HepG2 (cell line): ENCODE data around the gene TMEM38A. TPM values are rescaled to one million over a fixed set of nuclear protein-coding genes. Genes with fewer than 3 reads are reported as not detected.

Source experiments
- HIVEP1 ChIP-seq: sonication (generic); formaldehyde crosslinking; IDR thresholded peaks from 2 replicates; pipeline ENCODE4 v1.4.0; 2020; ENCODE audit warnings: mild to moderate bottlenecking, missing genetic modification reagents
- KLF9 ChIP-seq: IDR thresholded peaks from 2 replicates; pipeline ENCODE4 v1.6.1; 2016; ENCODE audit warnings: low read depth
- MTF1 ChIP-seq: sonication (generic); formaldehyde crosslinking; IDR thresholded peaks from 2 replicates; pipeline ENCODE4 v1.5.0; 2020; ENCODE audit warnings: missing genetic modification reagents
- NR2C2 ChIP-seq: sonication (generic); formaldehyde crosslinking; IDR thresholded peaks from 2 replicates; pipeline ENCODE4 v1.4.0; 2020; ENCODE audit warnings: missing genetic modification reagents, mild to moderate bottlenecking, moderate library complexity, borderline replicate concordance
- ONECUT2 ChIP-seq: sonication (generic); formaldehyde crosslinking; IDR thresholded peaks from 2 replicates; pipeline ENCODE4 v1.4.0; 2020; ENCODE audit warnings: missing genetic modification reagents
- PHF8 ChIP-seq: sonication (generic); formaldehyde crosslinking; IDR thresholded peaks from 2 replicates; pipeline ENCODE4 v1.5.0; 2020; ENCODE audit warnings: missing genetic modification reagents
- SIX1 ChIP-seq: sonication (generic); formaldehyde crosslinking; IDR thresholded peaks from 2 replicates; pipeline ENCODE4 v1.4.0; 2020; ENCODE audit warnings: missing genetic modification reagents, borderline replicate concordance
- SMYD3 ChIP-seq: sonication (generic); formaldehyde crosslinking; IDR thresholded peaks from 2 replicates; pipeline ENCODE4 v1.8.1; 2023; ENCODE audit warnings: mild to moderate bottlenecking, missing genetic modification reagents
- SP4 ChIP-seq: sonication (generic); formaldehyde crosslinking; IDR thresholded peaks from 2 replicates; pipeline ENCODE4 v1.8.1; 2023; ENCODE audit warnings: mild to moderate bottlenecking, missing genetic modification reagents
- TCF7L2 ChIP-seq: IDR thresholded peaks from 2 replicates; pipeline ENCODE4 v1.6.1; 2011; ENCODE audit warnings: mild to moderate bottlenecking, low read depth, low read length, moderate library complexity
- ZFX ChIP-seq: sonication (generic); formaldehyde crosslinking; IDR thresholded peaks from 2 replicates; pipeline ENCODE4 v1.4.0; 2020; ENCODE audit warnings: mild to moderate bottlenecking, low read depth, missing genetic modification reagents, moderate library complexity
- ZNF17 ChIP-seq: sonication (generic); formaldehyde crosslinking; IDR thresholded peaks from 2 replicates; pipeline ENCODE4 v1.5.0; 2020; ENCODE audit warnings: mild to moderate bottlenecking, missing genetic modification reagents
- ZNF180 ChIP-seq: sonication (generic); formaldehyde crosslinking; IDR thresholded peaks from 2 replicates; pipeline ENCODE4 v1.4.0; 2020; ENCODE audit warnings: low read depth, missing genetic modification reagents, borderline replicate concordance
- ZNF235 ChIP-seq: sonication (generic); formaldehyde crosslinking; IDR thresholded peaks from 2 replicates; pipeline ENCODE4 v1.8.1; 2023; ENCODE audit warnings: mild to moderate bottlenecking, missing genetic modification reagents, borderline replicate concordance
- ZNF263 ChIP-seq: sonication (generic); formaldehyde crosslinking; IDR thresholded peaks from 2 replicates; pipeline ENCODE4 v1.4.0; 2020; ENCODE audit warnings: missing genetic modification reagents
- ZNF317 ChIP-seq: sonication (generic); formaldehyde crosslinking; IDR thresholded peaks from 2 replicates; pipeline ENCODE4 v1.5.0; 2020; ENCODE audit warnings: mild to moderate bottlenecking, missing genetic modification reagents
- ZNF326 ChIP-seq: sonication (generic); formaldehyde crosslinking; IDR thresholded peaks from 2 replicates; pipeline ENCODE4 v1.4.0; 2020; ENCODE audit warnings: missing genetic modification reagents, borderline replicate concordance
- ZNF556 ChIP-seq: sonication (generic); formaldehyde crosslinking; IDR thresholded peaks from 2 replicates; pipeline ENCODE4 v1.4.0; 2020; ENCODE audit warnings: mild to moderate bottlenecking, missing genetic modification reagents, borderline replicate concordance
- ZNF839 ChIP-seq: sonication (generic); formaldehyde crosslinking; IDR thresholded peaks from 2 replicates; pipeline ENCODE4 v1.4.0; 2020; ENCODE audit warnings: missing genetic modification reagents, mild to moderate bottlenecking, borderline replicate concordance
- ZNF850 ChIP-seq: sonication (generic); formaldehyde crosslinking; conservative IDR thresholded peaks from 2 replicates; pipeline ENCODE4 v1.9.0; 2021; ENCODE audit warnings: mild to moderate bottlenecking, missing genetic modification reagents
- polyA plus RNA-seq, 8 experiments: library from polyadenylated mRNA; depleted of rRNA in 3 of 8; stranded (reverse) in 7 of 8; unstranded in 1 of 8; fragments of >200 nt; fragmentation: Illumina TruSeq in 4 of 8; extraction: Trizol in 4 of 8; gene quantifications; 2 replicates each; pipeline versions ENCODE4 v1.2.1 to v1.2.3, GENCODE V29; 2011 to 2016; ENCODE audit warnings: low read depth in 4 of 8, missing spikeins in 1 of 8, mixed read lengths in 1 of 8; ENCODE audit not compliant: insufficient read depth in 1 of 8
- total RNA-seq, 5 experiments: library from RNA; depleted of rRNA; stranded (reverse); fragments of >200 nt; fragmentation: Illumina TruSeq; extraction: Trizol; gene quantifications; 2 replicates each; pipeline ENCODE4 v1.2.3, GENCODE V29; 2016; ENCODE audit warnings: low read depth in 1 of 5
- TF ChIP-seq, protein P1 (sequence below), 2 experiments: sonication (generic) in 1 of 2; formaldehyde crosslinking in 1 of 2; IDR thresholded peaks; 2 replicates each; pipeline versions ENCODE4 v1.4.0 to v1.6.1; 2016 to 2020; ENCODE audit warnings: borderline replicate concordance in 1 of 2, low read depth in 1 of 2, mild to moderate bottlenecking in 1 of 2, missing genetic modification reagents in 1 of 2
- TF ChIP-seq, protein P2 (sequence below): sonication (generic); formaldehyde crosslinking; conservative IDR thresholded peaks from 2 replicates; pipeline ENCODE4 v1.4.0; 2020; ENCODE audit warnings: missing genetic modification reagents
- TF ChIP-seq, protein P3 (sequence below): sonication (generic); formaldehyde crosslinking; IDR thresholded peaks from 2 replicates; pipeline ENCODE4 v1.8.1; 2023; ENCODE audit warnings: mild to moderate bottlenecking, missing genetic modification reagents

The TMEM38A gene
- total and polyA plus RNA-seq, 2 of the 13 experiments (the other 11 are each of a cell fraction or from before 2014, with no cell fraction given), result 4.8 to 6.8 TPM

DNA sequence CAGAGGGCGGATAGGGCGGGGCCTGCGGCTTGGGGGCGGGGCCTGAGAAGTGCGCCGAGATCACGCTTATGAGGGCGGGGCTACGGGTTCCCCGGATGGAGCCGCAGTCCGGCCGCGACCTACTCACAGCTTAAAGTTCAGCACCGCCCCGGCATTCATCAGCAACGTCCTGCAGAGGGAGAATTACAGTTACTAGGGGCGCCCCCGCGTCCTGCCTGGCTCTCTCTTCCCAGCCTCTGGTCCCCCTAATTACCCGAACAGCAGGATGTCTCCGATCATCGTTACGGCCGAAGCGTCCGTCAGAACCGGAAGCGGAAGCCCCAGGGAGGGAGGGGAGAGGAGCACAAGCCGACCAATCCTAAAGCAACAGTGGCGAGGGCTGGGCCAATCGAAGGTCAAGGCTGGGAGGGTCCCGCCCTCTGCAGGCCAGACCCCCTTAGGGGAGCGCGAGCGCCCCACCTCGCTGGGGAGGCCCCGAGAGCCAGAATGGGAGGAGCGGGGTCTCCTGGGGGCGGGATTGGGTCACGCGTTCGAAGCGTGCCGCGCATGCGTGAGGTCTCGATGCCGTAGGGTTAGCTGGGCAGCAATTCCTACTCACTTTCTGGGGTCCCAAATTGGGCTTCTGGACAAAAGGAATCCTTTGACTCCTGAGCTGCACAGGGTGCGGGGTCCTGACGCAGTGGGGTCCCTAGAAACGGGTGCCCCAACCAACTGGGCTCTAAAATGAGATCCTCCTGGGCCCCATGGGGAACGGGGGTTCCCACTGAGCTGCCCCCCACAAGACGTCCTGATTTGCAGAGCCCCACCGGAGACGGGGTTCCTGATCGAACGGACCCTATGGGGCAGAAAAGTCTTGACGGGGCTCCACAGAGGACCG is 869 bp upstream of the TMEM38A start, which contains the start of gene SMIM7 (continued):
- TF ChIP-seq, protein P1, sequence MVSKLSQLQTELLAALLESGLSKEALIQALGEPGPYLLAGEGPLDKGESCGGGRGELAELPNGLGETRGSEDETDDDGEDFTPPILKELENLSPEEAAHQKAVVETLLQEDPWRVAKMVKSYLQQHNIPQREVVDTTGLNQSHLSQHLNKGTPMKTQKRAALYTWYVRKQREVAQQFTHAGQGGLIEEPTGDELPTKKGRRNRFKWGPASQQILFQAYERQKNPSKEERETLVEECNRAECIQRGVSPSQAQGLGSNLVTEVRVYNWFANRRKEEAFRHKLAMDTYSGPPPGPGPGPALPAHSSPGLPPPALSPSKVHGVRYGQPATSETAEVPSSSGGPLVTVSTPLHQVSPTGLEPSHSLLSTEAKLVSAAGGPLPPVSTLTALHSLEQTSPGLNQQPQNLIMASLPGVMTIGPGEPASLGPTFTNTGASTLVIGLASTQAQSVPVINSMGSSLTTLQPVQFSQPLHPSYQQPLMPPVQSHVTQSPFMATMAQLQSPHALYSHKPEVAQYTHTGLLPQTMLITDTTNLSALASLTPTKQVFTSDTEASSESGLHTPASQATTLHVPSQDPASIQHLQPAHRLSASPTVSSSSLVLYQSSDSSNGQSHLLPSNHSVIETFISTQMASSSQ (IDR thresholded peaks at IDR 0.05; ENCODE audit: low read depth), result no peak
- TF ChIP-seq, protein P1 (CRISPR knock-in tag; IDR thresholded peaks at IDR 0.05; ENCODE audit: borderline replicate concordance), result peak; percentile 37; the same call in 1 of the 2 replicates
- TF ChIP-seq NR2C2 (CRISPR knock-in tag), result peak; percentile 95
- peak; percentile 97 for TF ChIP-seq PHF8 (CRISPR knock-in tag)
- TF ChIP-seq ZNF317 (CRISPR knock-in tag), result 0 out of 2 replicates have a peak, but pooled peaks have one; percentile 34
- peak; percentile 96 for TF ChIP-seq SP4 (CRISPR knock-in tag)
- TF ChIP-seq ZNF850 (CRISPR knock-in tag), result no peak
- TF ChIP-seq TCF7L2, result no peak
- TF ChIP-seq HIVEP1, result peak; percentile 92
- no peak for TF ChIP-seq ZNF326 (CRISPR knock-in tag)
- TF ChIP-seq ZFX, result peak; percentile 85
- no peak for TF ChIP-seq ZNF235
- TF ChIP-seq, protein P2, sequence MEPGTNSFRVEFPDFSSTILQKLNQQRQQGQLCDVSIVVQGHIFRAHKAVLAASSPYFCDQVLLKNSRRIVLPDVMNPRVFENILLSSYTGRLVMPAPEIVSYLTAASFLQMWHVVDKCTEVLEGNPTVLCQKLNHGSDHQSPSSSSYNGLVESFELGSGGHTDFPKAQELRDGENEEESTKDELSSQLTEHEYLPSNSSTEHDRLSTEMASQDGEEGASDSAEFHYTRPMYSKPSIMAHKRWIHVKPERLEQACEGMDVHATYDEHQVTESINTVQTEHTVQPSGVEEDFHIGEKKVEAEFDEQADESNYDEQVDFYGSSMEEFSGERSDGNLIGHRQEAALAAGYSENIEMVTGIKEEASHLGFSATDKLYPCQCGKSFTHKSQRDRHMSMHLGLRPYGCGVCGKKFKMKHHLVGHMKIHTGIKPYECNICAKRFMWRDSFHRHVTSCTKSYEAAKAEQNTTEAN, result peak; percentile 47; the same call in 1 of the 2 replicates
- TF ChIP-seq ZNF556 (CRISPR knock-in tag), result no peak
- TF ChIP-seq SIX1 (CRISPR knock-in tag), result no peak
- no peak for TF ChIP-seq MTF1
- no peak for TF ChIP-seq ZNF263 (CRISPR knock-in tag)
- TF ChIP-seq SMYD3, result no peak
- TF ChIP-seq ZNF180, result no peak
- 0 out of 2 replicates have a peak, but pooled peaks have one; percentile 54 for TF ChIP-seq KLF9 (CRISPR knock-in tag)
- TF ChIP-seq ZNF17 (CRISPR knock-in tag), result no peak
- TF ChIP-seq ONECUT2 (CRISPR knock-in tag), result no peak
- TF ChIP-seq, protein P3, sequence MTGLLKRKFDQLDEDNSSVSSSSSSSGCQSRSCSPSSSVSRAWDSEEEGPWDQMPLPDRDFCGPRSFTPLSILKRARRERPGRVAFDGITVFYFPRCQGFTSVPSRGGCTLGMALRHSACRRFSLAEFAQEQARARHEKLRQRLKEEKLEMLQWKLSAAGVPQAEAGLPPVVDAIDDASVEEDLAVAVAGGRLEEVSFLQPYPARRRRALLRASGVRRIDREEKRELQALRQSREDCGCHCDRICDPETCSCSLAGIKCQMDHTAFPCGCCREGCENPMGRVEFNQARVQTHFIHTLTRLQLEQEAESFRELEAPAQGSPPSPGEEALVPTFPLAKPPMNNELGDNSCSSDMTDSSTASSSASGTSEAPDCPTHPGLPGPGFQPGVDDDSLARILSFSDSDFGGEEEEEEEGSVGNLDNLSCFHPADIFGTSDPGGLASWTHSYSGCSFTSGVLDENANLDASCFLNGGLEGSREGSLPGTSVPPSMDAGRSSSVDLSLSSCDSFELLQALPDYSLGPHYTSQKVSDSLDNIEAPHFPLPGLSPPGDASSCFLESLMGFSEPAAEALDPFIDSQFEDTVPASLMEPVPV, result no peak; the same call in 1 of the 2 replicates
- 0 out of 2 replicates have a peak, but pooled peaks have one; percentile 68 for TF ChIP-seq ZNF839 (CRISPR knock-in tag)
